GM23338 (cell line): Measurements from ENCODE around the gene RTKN2. TPM values are rescaled to one million over a fixed set of nuclear protein-coding genes. Genes with fewer than 3 reads are reported as not detected.

Source experiments
- ATAC-seq: fragments of 200-7000 bp; cut with Tn5 transposase; 3 replicates; pipeline ENCODE4 v1.9.1; 2020
- DNase-seq: peaks from one replicate; pipeline ENCODE4 v3.0.0-alpha.2; 2015; ENCODE audit warnings: low spot score
- H2AFZ ChIP-seq: fragments of 200-600 bp; sonication (generic); 2 replicates; pipeline ENCODE4 v1.8.0; 2016; ENCODE audit warnings: antibody characterized with exemption, mild to moderate bottlenecking, moderate library complexity
- H3F3A ChIP-seq: fragments of 200-600 bp; sonication (generic); replicated peaks from 2 replicates; pipeline ENCODE4 v1.8.0; 2017; ENCODE audit warnings: antibody characterized with exemption, mixed run types, low read depth
- H3K27ac ChIP-seq: fragments of 200-600 bp; sonication (generic); 2 replicates; pipeline ENCODE4 v1.6.1; 2016; ENCODE audit warnings: low read depth
- H3K27me3 ChIP-seq: fragments of 200-600 bp; sonication (generic); 2 replicates; pipeline ENCODE4 v1.8.0; 2016; ENCODE audit warnings: mild to moderate bottlenecking, mixed run types, moderate library complexity; ENCODE audit not compliant: insufficient read depth
- H3K36me3 ChIP-seq: fragments of 200-600 bp; sonication (generic); 2 replicates; pipeline ENCODE4 v1.8.0; 2016; ENCODE audit warnings: mild to moderate bottlenecking; ENCODE audit not compliant: insufficient read depth
- H3K4me1 ChIP-seq: fragments of 200-600 bp; sonication (generic); 2 replicates; pipeline ENCODE4 v1.8.0; 2016; ENCODE audit warnings: mild to moderate bottlenecking, moderate library complexity; ENCODE audit not compliant: insufficient read depth
- H3K4me2 ChIP-seq: fragments of 200-600 bp; sonication (generic); 2 replicates; pipeline ENCODE4 v1.7.1; 2017; ENCODE audit warnings: mixed run types
- H3K4me3 ChIP-seq: fragments of 200-600 bp; sonication (generic); 2 replicates; pipeline ENCODE4 v1.6.1; 2016; ENCODE audit warnings: mixed run types
- H3K79me2 ChIP-seq: fragments of 200-600 bp; sonication (generic); replicated peaks from 2 replicates; pipeline ENCODE4 v1.8.0; 2017; ENCODE audit warnings: mild to moderate bottlenecking; ENCODE audit not compliant: insufficient read depth
- H3K9me2 ChIP-seq: fragments of 200-600 bp; sonication (generic); 2 replicates; pipeline ENCODE4 v1.8.0; 2017; ENCODE audit not compliant: insufficient read depth
- H4K20me1 ChIP-seq: fragments of 200-600 bp; sonication (generic); replicated peaks from 2 replicates; pipeline ENCODE4 v1.8.0; 2017; ENCODE audit warnings: mild to moderate bottlenecking; ENCODE audit not compliant: insufficient read depth
- H3K27ac Mint-ChIP-seq: 2 replicates; pipeline ENCODE4 v1.8.0; 2020; ENCODE audit warnings: inconsistent platforms, mild to moderate bottlenecking, moderate library complexity, mixed read lengths
- H3K27me3 Mint-ChIP-seq: 3 replicates; pipeline ENCODE4 v1.8.0; 2022; ENCODE audit warnings: low read depth, mild to moderate bottlenecking, moderate library complexity, mixed read lengths, inconsistent platforms; ENCODE audit not compliant: insufficient read depth, poor library complexity
- H3K36me3 Mint-ChIP-seq: 3 replicates; pipeline ENCODE4 v1.8.0; 2021; ENCODE audit warnings: low read depth, mild to moderate bottlenecking, inconsistent platforms, moderate library complexity, mixed read lengths
- H3K4me1 Mint-ChIP-seq: 3 replicates; pipeline ENCODE4 v1.8.0; 2020; ENCODE audit warnings: mild to moderate bottlenecking, inconsistent platforms, mixed read lengths
- H3K4me3 Mint-ChIP-seq: 3 replicates; pipeline ENCODE4 v1.8.0; 2021; ENCODE audit warnings: moderate library complexity, mild to moderate bottlenecking, inconsistent platforms, mixed read lengths
- H3K9me3 Mint-ChIP-seq: 3 replicates; pipeline ENCODE4 v1.8.0; 2020; ENCODE audit warnings: moderate library complexity, mild to moderate bottlenecking, inconsistent platforms, mixed read lengths
- CREB1 ChIP-seq: fragments of 250-450 bp; sonication (Bioruptor Pico); IDR thresholded peaks from 2 replicates; pipeline ENCODE4 v1.5.0; 2020; ENCODE audit warnings: low read depth, mild to moderate bottlenecking, moderate library complexity
- CTCF ChIP-seq, 2 experiments: fragments of 200-600 bp in 1 of 2; sonication (generic) in 1 of 2; conservative IDR thresholded peaks; 2 replicates each; pipeline versions ENCODE4 v1.5.1 to v1.6.1; 2016 to 2017; ENCODE audit warnings: antibody characterized with exemption in 2 of 2, low read depth in 2 of 2, mild to moderate bottlenecking in 2 of 2, moderate library complexity in 1 of 2
- EZH2phosphoT487 ChIP-seq: fragments of 200-600 bp; sonication (generic); IDR thresholded peaks from one replicate; pipeline ENCODE4 v1.8.1; 2018; ENCODE audit warnings: antibody characterized with exemption; ENCODE audit not compliant: unreplicated experiment
- NANOG ChIP-seq: IDR thresholded peaks from 2 replicates; pipeline ENCODE4 v1.6.1; 2016; ENCODE audit warnings: antibody characterized with exemption, borderline replicate concordance
- POLR2AphosphoS5 ChIP-seq: IDR thresholded peaks from 2 replicates; pipeline ENCODE4 v1.6.1; 2016; ENCODE audit warnings: antibody characterized with exemption, low read depth
- REST ChIP-seq: IDR thresholded peaks from one replicate; pipeline ENCODE4 v1.6.1; 2018; ENCODE audit warnings: antibody characterized with exemption; ENCODE audit not compliant: unreplicated experiment
- ZNF114 ChIP-seq: fragments of 250-450 bp; sonication (Bioruptor Pico); IDR thresholded peaks from 2 replicates; pipeline ENCODE4 v1.5.0; 2020; ENCODE audit warnings: mild to moderate bottlenecking, moderate library complexity
- ZNF331 ChIP-seq: fragments of 250-450 bp; sonication (Bioruptor Pico); IDR thresholded peaks from 2 replicates; pipeline ENCODE4 v1.5.0; 2020; ENCODE audit warnings: low read depth, mild to moderate bottlenecking, moderate library complexity
- ZNF462 ChIP-seq: fragments of 250-450 bp; sonication (Bioruptor Pico); IDR thresholded peaks from 2 replicates; pipeline ENCODE4 v1.5.0; 2020; ENCODE audit warnings: mild to moderate bottlenecking, moderate library complexity
- polyA plus RNA-seq: library from polyadenylated mRNA; unstranded; fragments of >200 nt; fragmentation: Nextera tagmentation; extraction: Ambion mirVana; gene quantifications from 2 replicates; pipeline ENCODE4 v1.2.1, GENCODE V29; 2016
- total RNA-seq: library from RNA; depleted of rRNA; stranded (reverse); fragments of >200 nt; shearing (Covaris generic); gene quantifications from 2 replicates; pipeline ENCODE4 v1.2.3, GENCODE V29; 2014

The RTKN2 gene
- total and polyA plus RNA-seq, 2 experiments from 2014 or later: 15.3 to 23.6 TPM

- DNase-seq: no peak
- Mint-ChIP-seq H3K9me3 (no peaks in the 10 kb centered on the region), H3K4me1 (no peaks in the 10 kb centered on the region), H3K27ac (no peak overlapping the region), H3K4me3 (no peak overlapping the region), H3K36me3 (no peaks in the 10 kb centered on the region), H3K27me3 (peaks cover 2% of the 10 kb centered on the region)
- no peaks in the 10 kb centered on the region for H3K79me2 ChIP-seq
- TF ChIP-seq CREB1 (CRISPR knock-in tag): no peak
- no peak for TF ChIP-seq REST
- no peak for TF ChIP-seq CTCF (conservative IDR thresholded peaks at IDR 0.05; ENCODE audit: low read depth in 2 of 2)
- TF ChIP-seq EZH2phosphoT487: no peak
- no peak for TF ChIP-seq POLR2AphosphoS5
- no peak for TF ChIP-seq NANOG
- TF ChIP-seq ZNF462: no peak
- TF ChIP-seq ZNF331 (CRISPR knock-in tag): no peak
- TF ChIP-seq ZNF114 (CRISPR knock-in tag): no peak
- no peak overlapping the region for H3K4me3 ChIP-seq
- no peaks in the 10 kb centered on the region for H3K27me3 ChIP-seq
- H4K20me1 ChIP-seq: no peaks in the 10 kb centered on the region
- H3K4me1 ChIP-seq: no peaks in the 10 kb centered on the region
- H3K27ac ChIP-seq: no peak overlapping the region
- no peaks in the 10 kb centered on the region for H3K9me2 ChIP-seq
- no peak overlapping the region for H3K4me2 ChIP-seq
- ATAC-seq: no peak
- H2AFZ ChIP-seq: no peak overlapping the region
- H3F3A ChIP-seq: no peaks in the 10 kb centered on the region
- H3K36me3 ChIP-seq: no peaks in the 10 kb centered on the region
Observed at GRCh38 chr10:62277971-62278370, 9.3 kb upstream of the RTKN2 start.
